Measurements from ENCODE around the gene PHB1. TPM values are rescaled to one million over a fixed set of nuclear protein-coding genes. Genes with fewer than 3 reads are reported as not detected.

Gene PHB1
- total RNA-seq, 1 donor from 2014 or later = 154 TPM

Other genes starting within 250 kb of the PHB1 start
- gene GNGT2, start 204.3 kb downstream of the PHB1 start, total RNA-seq = 0.40 and 1.5 TPM in 2 replicates
- 6.0 and 14.4 TPM in 2 replicates for gene ABI3, start 204.2 kb downstream of the PHB1 start, total RNA-seq
- not detected in 2 replicates for gene PHOSPHO1, start 184.1 kb downstream of the PHB1 start, total RNA-seq
- gene ZNF652, start 52.6 kb downstream of the PHB1 start, total RNA-seq = 8.1 and 12.1 TPM in 2 replicates
- gene NGFR, start 80.4 kb upstream of the PHB1 start, total RNA-seq = under 0.01 TPM in 1 of 2 replicates, not detected in the other
- gene NXPH3, start 161.0 kb upstream of the PHB1 start, total RNA-seq = 1.1 and 3.0 TPM in 2 replicates